CD4-positive, alpha-beta T cell treated with Interleukin-17A for 1 hour (primary cell): ENCODE data around the gene NPC2.

ENCODE experiments used
- DNase-seq: peaks from one replicate; pipeline ENCODE4 v3.0.0-alpha.2; 2020

The NPC2 gene

DNA sequence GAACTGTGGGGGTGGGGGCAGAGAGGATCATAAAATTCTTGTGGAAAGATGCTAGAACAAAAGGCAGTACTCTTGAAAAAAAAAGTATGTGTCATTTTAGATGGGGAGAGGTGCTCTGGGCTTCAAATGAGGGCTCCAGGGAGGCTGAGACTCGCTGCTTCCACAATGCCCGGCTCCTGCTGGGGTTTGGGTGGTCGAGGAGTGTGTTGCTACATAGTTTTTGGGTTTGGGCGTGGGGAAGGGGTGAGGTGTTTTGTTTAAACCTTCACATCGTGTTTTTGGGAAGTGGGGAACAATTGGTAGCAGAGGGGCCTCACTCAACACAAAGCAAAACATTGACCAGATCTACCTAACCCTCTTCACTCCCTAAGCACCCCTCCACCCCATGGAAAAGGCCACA, 8.6 kb upstream of the NPC2 start:
- no peak for DNase-seq

DNA sequence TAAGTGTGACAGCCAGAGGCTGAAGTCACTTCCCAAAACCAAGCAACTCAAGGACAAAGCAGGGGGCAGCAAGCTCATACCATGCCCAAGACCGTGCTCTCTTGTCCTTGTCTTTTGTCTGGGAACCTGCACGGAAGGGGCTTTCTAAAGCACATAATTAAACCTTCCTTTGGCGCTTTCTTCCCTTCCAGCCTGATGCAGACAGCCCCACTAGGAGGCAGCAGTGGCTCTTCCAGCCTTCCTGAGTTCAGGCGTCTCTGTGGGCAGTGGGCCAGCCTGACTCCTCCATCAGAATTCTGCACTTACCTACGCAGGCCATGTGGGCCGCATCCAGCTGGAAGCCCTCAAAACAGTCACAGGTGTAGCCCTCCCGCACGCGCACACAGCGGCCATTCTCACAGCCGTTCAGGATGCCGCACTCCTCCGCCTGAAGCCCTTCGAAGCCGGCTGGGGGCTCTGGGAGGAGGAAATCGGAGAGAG, 8.1 kb upstream of the NPC2 start:
- DNase-seq, result no peak

DNA sequence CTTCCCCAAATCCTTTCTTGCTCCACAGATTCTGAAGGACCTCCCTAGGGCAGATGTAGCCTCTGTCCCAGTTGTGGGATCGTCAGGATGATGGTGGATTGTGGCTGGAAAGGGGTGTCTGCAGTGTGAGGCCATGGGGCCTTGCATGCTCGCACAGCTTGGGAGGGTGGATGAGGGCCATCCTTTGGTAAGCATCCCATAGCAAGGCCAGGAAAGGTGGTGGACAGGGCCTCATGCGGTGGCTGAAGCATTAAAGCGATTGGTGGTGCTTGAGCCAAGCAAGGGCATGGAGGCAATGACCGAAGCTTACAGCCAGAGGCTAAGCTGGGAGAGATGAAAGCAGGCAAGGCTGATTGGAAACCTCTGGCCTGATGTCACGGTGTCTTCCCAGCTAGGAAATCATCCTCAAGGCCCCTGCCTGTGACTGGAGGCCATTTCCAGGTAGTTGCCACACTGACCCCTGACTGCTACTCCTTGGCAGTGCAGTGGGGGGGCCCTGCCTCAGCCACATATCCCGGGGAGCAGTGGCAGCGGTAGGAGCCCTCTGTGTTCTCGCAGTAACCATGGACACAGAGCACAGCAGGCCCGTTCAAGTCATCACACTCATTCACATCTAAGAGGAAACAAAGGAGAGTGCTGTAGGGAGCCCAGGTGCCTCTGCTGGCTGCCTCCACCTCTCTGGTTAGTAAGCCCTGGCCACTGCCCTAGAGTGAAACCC, 7.5 kb upstream of the NPC2 start:
- no peak for DNase-seq

DNA sequence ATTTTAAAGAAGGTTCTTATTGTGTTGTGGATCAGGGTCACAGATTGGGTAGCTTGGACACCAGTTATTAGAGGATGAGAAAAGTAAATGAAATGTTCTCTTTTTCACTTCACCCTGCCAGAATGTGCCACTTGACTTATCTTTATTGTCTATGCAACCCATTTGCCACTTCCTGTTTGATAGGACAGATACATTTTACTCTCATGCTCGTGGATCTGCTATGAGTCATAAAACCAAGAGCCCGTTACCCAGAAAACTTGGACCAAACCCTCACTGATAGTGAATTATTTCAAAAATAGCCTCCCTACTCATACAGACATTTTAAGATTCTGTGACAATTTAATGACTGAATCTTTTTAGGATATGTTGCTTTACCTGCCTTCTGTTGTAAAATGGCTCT, 2.3 kb upstream of the NPC2 start:
- peak; percentile 63 for DNase-seq

DNA sequence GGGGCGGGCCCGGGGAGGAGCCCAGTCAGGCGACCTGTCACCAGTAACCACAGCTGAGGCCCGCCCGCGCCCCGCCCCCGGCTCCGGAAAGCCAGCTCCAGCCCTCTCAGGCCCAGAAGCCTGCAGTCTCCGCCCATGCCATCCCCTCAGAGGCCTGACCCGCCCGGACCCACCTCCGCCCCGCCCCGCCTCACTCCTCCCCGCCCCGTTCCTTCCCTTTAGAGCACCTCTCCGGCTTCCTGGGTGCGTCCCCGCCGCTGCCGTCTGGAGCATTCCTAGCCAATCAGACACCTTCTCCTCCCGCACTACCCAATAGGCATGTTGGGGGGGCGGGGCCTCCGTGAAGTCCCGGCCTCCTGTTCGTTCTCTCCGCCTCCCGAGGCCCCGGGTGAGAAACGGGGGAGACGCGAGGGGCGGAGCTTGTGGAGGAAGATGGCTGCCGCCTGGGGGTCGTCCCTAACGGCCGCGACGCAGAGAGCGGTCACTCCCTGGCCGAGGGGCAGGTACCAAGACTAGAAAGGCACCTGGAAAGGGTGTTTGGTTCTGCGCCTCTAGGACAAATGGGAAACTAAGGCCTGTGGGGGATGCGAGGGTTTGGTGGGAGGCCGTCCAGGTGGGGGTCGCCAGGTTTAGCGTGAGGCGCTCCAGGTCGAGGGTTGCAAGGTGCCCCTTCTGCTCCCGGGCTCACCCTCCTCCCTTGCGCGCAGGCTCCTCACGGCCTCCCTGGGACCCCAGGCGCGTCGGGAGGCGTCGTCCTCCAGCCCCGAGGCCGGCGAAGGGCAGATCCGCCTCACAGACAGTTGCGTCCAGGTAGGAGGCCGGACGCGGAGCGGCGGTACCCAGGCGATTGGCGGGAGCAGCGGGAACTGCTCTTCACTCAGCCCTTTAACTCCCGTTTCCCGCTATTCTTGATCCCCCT, 497 bp upstream of the NPC2 start, which contains the start of gene ISCA2:
TSS of gene ISCA2 (plus strand) at position 423 of the 919 bp plus-strand sequence. CDS start at position 433, 10 bp downstream.
- DNase-seq, result peak; percentile 99

DNA sequence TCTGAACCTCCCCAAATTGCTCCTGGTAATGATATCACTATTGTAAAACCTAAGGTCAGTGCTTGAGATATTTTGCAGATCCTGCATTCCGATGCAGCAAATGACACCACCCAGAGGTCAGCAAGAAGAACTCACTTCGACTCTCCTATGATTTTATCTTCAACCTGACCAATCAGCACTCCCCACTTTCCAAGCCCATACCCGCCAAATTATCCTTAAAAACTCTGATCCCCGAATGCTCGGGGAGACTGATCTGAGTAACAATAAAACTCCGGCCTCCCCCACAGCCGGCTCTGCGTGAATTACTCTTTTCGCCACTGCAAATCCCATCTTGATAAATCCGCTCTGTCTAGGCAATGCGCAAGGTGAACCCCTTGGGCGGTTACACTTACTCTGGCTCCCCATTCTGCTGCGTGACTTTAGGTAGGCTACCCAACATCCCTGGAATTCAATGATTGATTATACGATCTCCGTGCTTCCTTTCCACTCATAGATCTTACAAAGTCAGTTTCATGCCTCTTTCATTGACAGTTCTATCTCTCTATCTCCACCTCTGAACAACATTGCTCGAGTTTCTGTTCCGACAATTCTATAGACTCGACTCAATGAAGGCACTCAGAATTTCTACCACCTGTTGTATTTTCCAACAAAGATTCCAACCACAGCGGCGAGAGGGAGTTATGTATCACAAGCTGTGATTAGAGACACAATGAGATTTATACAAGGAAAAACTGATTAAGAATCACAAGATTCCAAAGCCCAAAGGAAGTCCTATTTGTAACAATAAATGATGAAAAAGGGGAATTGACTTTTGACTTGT, 939 bp downstream of the NPC2 start:
- peak; percentile 26 for DNase-seq

DNA sequence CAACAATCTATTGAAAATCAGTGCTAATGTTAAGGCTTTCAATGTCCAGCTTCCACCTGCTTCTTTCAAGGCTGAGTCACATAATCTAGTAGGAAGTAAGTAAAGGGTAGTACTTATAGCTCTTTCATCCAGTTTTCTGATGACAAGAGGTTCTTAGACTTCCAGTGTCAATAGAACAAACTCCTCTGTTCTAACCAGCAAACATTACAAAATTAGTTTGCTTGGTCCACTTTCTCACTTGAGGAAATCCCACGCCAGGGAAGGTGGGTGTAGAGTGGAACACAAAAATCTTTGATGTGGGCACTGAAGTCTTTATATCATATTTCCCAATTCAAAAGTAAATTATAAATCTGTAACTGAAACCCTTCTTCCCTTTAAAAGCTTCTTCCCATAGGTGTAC, 2.6 kb downstream of the NPC2 start:
- DNase-seq, result no peak

DNA sequence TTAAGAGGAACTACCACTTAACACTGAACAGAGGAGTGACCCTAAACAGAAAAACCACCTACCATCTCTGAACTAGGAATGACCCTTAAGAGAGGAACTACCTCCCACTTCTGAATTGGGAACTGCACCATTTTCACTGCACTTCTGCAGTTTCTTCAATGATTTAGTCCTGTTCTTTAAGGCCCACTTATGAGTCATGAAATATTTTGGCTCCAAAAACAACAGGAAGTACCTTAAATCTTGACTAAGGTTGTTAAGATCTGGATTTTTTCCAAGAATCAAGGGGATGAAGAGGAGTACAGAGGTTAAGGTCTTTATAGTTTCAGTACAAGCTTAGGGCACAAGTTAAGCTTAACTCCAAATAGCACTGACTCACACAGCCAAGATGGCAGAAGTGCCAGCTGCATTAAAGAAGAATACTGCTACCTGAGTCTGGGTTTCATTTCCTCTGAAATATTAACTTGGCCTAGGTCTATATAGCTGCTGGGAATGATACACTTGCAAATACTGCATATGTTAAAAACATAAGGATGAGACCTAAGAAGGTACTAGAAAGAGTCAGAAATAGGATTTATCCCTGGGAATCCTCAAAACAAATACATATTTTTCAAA, 4.2 kb downstream of the NPC2 start:
- no peak for DNase-seq

DNA sequence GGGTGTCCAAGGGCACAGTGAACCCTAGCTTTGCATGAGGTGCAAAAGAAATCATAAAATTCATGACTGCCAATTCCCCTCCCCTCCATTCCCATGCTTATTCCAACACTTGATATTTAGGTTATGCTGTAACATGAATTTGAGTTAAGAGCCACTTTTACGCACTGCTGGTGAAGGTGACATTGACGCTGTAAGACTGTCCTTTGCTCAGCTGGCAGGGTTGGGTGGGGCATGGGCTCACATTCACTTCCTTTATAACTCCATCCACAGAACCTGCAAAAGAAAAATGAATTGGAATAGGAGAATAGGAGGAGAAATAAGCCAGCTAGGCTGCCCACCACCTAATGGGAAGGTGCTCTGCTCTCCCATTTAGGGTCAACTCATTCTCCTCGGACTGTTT, 6.9 kb downstream of the NPC2 start:
- DNase-seq, result no peak

DNA sequence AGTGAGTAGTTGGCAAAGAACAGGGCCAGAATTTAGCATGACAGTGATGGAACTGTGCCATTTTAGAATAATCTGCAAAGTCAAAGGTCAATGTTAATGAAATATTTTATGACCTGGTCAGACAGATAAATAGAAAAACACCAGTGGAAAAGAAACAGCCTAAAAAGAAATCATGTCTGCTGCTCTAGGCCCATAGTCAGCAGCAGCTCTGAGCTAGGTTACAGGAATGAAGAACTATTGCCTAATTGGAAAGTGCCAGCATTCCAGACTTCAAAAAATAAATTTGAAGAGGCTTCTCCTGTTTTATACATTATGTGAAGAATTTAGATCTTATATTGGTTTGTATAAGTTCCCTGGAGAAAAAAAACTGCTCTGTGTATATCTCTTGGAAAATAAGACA, 9.8 kb downstream of the NPC2 start:
- DNase-seq, result no peak

DNA sequence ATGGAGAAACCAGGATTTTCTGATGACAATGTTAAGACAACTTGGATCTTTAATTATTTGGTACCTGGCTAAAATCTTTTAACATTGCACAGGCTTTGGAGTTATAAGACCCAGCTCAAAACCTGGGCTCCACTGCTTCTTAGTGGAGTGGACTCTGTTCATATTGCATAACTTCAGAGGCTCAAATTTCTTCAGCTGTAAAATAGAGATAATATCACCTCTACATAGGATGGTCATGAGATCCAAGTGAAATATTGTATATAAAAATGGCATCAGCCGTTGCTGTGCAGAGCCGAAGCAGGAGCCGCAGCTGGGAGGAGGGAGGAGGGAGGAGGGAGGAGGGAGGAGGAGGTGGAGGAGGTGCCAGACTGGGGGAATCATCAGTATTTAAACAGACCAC, 10.5 kb downstream of the NPC2 start:
- DNase-seq, result no peak

DNA sequence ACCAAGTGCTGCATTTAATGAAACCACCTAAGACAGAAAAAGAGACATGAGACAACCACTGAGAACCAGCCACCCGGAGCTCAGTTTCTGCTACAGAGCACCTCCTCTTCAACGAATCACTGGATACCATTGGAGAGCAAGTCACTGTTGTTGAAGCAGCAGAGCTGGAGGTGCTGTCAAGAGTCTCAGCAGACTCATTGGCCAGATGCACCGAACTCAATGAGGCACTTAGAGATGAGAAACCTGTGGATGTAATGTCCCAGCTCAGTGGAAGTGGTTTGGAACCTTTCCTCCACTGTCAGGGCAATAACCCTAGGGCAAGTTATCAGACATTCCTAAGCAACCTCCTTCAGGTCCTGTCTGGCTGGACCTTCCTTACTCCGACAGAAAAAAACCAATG, 13.1 kb downstream of the NPC2 start:
- no peak for DNase-seq

DNA sequence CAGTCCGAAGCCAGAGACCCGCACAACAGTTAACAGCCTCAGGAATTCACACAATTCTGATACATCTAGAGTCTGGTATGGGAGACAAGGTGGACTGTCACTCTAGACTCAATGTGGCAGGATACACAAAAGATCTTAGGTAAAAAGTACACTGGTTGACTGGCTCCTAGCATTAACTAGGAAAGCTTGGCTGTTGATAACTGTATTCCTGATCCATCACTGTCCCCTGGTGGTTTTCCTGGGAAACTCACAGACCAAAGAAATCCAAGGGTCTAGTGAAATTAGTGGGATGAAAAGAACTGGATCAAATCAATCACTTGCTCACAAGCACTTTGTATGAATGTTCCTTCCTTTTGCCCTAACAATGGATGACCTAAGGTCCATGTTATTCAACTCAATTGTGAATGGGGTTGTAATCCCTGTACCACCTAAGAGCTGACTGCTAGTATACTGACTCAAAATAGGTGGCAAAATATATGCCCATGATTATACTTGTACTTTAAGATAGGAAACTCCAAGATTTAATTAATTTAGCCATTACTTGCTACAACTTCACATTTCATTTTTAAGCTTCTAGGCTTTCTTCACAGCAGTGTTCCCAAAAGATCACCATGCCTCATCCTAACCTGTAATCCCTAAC, 14.0 kb downstream of the NPC2 start:
- DNase-seq, result no peak

DNA sequence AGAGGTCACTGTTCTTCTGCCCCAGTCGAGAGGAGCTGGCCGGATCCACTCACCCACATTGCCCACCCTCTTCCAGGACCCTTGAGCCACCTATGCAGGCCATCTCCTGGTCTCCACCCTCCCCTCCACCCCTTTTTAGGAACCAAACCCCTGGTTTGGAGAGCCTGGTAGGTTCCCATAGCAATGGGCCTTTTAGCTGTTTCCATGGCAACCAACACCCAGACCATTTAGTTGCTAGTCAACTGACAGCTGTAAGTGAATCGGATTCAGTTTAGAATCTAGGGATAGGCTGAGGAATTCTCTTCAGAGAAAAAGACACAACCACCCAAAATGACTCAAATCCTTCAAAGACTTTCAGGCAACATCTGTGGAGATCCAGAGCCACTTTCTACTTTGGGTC, 16.5 kb downstream of the NPC2 start:
- no peak for DNase-seq

DNA sequence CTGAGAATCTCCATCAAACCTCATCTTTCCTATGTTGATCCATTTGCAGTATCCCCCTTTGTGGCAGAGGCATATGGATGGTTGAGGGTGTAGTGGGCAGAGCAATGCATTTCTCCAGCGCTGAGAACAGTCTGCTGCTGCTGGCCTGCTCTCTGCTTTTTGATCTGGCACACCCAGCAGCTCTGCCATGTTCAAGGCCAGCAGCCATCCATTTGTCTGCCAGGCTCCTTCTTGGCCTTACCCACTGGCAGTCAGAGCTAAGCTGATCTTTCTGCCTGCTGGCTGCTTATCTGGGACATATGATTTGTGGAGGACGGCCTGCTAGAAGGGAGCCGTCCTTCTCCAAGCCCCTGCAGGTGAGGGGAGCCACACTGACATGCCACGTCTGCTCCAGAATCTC, 17.0 kb downstream of the NPC2 start:
- no peak for DNase-seq

DNA sequence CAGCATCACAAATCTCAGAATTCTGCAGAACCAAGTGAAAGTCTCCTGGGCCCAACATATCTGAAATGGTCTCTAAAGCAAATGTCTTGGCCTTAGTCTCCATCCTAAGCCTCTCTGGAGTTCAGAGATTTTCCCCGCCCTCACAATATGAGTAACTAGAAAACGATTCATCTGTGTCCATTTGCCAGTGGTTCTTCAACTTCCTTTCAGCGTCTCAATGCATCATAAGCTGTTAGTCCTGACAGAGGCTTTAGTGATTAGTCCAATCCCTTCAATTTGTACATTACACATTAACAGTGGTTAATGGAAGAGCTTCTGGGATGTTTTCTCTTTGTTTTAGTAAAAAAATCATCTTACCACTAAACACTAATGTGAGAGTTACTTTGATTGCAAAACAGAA, 17.4 kb downstream of the NPC2 start:
- no peak for DNase-seq

DNA sequence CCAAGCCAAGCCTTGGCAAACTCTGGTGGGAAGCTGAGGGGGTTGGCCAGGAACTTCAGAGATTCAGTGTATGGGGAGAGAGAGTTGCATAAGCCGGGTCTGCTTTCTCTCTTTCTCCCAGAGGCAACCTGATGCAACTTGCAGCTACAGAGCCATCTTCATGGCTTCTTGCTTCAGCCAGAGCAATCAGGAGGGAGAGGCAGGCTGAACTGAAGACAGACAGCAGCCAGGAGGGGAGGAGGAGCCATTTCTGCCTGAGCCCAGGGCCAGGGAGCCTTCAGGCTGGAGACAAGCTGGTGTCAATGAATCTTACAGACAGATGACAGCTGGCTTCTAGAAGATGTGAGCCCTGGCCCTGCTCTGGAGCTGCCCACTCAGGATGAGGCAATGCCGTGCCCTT, 18.7 kb downstream of the NPC2 start:
- no peak for DNase-seq

DNA sequence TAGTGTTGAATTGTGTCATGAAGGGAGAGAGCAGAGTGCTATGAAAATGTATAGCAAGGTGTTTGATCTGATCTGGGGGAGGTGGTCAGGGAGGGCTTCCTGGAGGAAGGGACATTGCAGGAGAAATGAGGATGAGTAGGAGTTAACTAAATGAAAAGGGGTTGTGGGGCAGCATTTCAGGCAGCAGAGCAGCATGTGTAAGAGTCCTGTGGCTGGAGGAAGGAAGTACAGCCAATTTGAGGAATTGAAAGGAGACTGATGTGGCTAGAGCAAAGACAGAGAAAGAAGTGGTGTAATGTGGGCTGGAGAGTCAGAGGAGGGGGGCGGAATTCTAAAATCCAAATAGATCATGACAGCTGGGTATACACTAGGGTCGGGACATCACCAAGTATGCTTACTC, 20.5 kb downstream of the NPC2 start:
- no peak for DNase-seq

DNA sequence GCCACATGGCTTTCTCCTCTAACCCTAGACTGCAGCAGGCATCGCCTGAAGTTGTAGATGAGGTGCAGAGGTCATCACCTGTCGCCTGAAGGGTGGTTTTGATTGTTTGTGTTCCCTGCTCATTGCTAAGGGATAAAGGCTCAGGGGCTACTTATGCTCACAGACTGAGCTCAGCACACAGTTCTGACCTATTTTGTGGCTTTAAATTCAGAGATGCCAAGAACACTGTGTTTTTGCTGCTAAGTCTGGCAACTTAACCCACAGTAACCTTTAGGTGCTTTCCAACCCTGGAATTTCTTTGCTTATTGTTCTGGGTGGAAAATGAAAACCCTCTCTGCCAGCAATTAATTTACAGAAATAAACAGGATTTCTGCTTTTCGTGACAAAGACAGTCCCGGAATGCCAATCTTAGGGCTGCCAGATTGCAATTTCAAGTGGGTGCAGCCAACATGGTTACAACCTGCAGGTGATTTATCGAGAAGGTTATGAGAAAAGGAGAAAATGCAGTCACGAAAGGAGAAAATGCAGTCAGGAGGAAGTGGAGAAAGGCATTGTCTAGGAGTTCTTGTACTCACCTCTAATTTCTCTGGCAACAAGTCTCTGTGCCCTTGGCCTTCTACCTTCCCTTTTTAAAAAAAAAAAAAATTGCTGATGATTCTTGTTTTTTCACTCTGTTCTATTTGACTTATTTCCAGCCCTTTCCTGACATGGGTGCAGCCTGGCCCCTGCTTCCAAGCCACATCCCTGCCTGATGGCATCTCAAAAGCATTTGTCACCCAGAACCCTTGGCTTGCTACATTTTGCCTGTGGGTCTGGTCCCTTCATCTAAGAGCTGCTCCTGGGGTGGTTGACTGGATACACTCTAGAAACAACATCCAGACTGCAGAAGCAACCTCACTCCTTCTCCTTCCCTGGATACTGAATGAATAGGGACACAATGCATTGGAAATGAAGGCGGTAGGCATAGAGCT, 23.3 kb downstream of the NPC2 start:
- DNase-seq, result no peak

DNA sequence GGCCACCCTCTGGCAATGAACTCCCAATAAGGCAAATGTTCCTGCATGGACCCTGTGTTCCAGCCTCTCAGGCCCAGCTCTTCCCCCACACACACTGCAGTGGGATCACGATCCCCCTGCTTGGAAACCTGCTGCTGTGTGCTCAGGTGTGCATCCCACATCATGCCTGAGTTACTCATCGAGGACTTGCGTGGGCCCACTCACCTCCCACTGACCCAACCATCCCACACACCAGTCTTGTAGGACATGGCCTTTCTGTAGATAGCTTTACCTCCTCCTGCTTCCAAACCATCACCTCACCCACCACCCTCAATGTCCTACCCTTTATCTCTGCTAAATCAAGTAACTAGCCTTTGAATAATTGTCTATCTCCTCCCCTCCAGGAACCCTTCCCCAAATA, 24.6 kb downstream of the NPC2 start:
- no peak for DNase-seq

DNA sequence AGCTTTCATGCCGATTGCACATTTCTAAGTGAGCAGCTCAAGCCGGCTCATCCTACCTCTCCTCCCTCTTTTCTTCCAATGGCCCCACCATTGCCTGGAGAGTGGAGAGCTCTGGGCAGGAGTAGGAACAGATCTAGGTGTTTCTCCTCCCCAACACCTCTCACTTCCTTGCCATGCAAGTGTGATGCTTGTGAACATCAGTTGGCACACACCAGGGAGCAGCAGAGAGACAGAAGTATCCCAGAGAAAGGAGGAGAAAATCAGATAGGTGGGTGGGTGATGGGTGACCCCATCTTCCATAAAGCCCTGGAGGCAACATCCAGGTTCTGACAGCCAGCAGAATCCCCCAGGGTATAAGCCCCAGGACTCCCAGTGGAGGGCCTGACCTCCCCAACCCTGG, 27.8 kb downstream of the NPC2 start:
- no peak for DNase-seq
